Measurements from ENCODE around the gene NMUR2. TPM values are rescaled to one million over a fixed set of nuclear protein-coding genes. Genes with fewer than 3 reads are reported as not detected.

NMUR2 gene
- not detected for total RNA-seq

- no peaks in the 10 kb centered on the region for H3K36me3 Mint-ChIP-seq (ENCODE audit: low read depth)
- H3K4me1 Mint-ChIP-seq = peaks cover 2% of the 10 kb centered on the region
- CTCF ChIA-PET = no interaction called here
- H3K27ac Mint-ChIP-seq = no peak within 1 kb of the TSS
- no peak within 1 kb of the TSS for H3K4me3 Mint-ChIP-seq
- POLR2A ChIA-PET = no interaction called here
- H3K27me3 Mint-ChIP-seq = peaks cover under 1% of the 10 kb centered on the region
- DNase-seq = no peak
- H3K9me3 Mint-ChIP-seq = no peaks in the 10 kb centered on the region
Observed at GRCh38 chr5:152405145-152405544, at the start of gene NMUR2. TSS of gene NMUR2 (minus strand) at chr5:152405279. CDS start at chr5:152405113, 166 bp downstream.

GRCh38 chr5:152443935-152444334 is 38.9 kb upstream of the NMUR2 start:
- Mint-ChIP-seq H3K9me3 (no peaks in the 10 kb centered on the region), H3K4me3 (no peak overlapping the region), H3K27me3 (no peaks in the 10 kb centered on the region), H3K27ac (no peak overlapping the region), H3K36me3 (ENCODE audit: low read depth) (no peaks in the 10 kb centered on the region), H3K4me1 (no peaks in the 10 kb centered on the region)
- ChIA-PET CTCF (no interaction called here), POLR2A (no interaction called here)
- DNase-seq = no peak

GRCh38 chr5:152439791-152440190 is 34.7 kb upstream of the NMUR2 start:
- H3K36me3 Mint-ChIP-seq (ENCODE audit: low read depth) = no peaks in the 10 kb centered on the region
- ChIA-PET CTCF (no interaction called here), POLR2A (no interaction called here)
- no peaks in the 10 kb centered on the region for H3K4me1 Mint-ChIP-seq
- no peak overlapping the region for H3K27ac Mint-ChIP-seq
- no peaks in the 10 kb centered on the region for H3K9me3 Mint-ChIP-seq
- H3K4me3 Mint-ChIP-seq = no peak overlapping the region
- DNase-seq = no peak
- no peaks in the 10 kb centered on the region for H3K27me3 Mint-ChIP-seq

GRCh38 chr5:152437866-152438265 is 32.8 kb upstream of the NMUR2 start:
- H3K27me3 Mint-ChIP-seq = no peaks in the 10 kb centered on the region
- no peaks in the 10 kb centered on the region for H3K36me3 Mint-ChIP-seq (ENCODE audit: low read depth)
- no peaks in the 10 kb centered on the region for H3K4me1 Mint-ChIP-seq
- ChIA-PET CTCF (no interaction called here), POLR2A (no interaction called here)
- H3K9me3 Mint-ChIP-seq = no peaks in the 10 kb centered on the region
- H3K27ac Mint-ChIP-seq = no peak overlapping the region
- no peak for DNase-seq
- no peak overlapping the region for H3K4me3 Mint-ChIP-seq

- Mint-ChIP-seq H3K9me3 (no peaks in the 10 kb centered on the region), H3K4me3 (no peak overlapping the region)
- POLR2A ChIA-PET = no interaction called here
Observed at GRCh38 chr5:152427721-152428120, 22.6 kb upstream of the NMUR2 start.

GRCh38 chr5:152425083-152425482 is 20.0 kb upstream of the NMUR2 start:
- no peaks in the 10 kb centered on the region for H3K9me3 Mint-ChIP-seq
- H3K27ac Mint-ChIP-seq = no peak overlapping the region
- no peaks in the 10 kb centered on the region for H3K4me1 Mint-ChIP-seq
- POLR2A ChIA-PET = no interaction called here
- no peaks in the 10 kb centered on the region for H3K36me3 Mint-ChIP-seq (ENCODE audit: low read depth)
- no peaks in the 10 kb centered on the region for H3K27me3 Mint-ChIP-seq
- no peak for DNase-seq
- CTCF ChIA-PET = no interaction called here
- no peak overlapping the region for H3K4me3 Mint-ChIP-seq

More at GRCh38 chr5:152427721-152428120, 22.6 kb upstream of the NMUR2 start:
- CTCF ChIA-PET = interaction anchor here (0.5 kb wide), 1 partner anchor 575 kb away, joined by 3 read pairs; no protein-coding TSS in a partner anchor
- no peak for DNase-seq
- no peak overlapping the region for H3K27ac Mint-ChIP-seq
- no peaks in the 10 kb centered on the region for H3K27me3 Mint-ChIP-seq
- H3K4me1 Mint-ChIP-seq = no peaks in the 10 kb centered on the region
- no peaks in the 10 kb centered on the region for H3K36me3 Mint-ChIP-seq (ENCODE audit: low read depth)

- ChIA-PET CTCF (no interaction called here), POLR2A (no interaction called here)
- H3K4me1 Mint-ChIP-seq = no peaks in the 10 kb centered on the region
- DNase-seq = no peak
- H3K27ac Mint-ChIP-seq = no peak overlapping the region
- no peaks in the 10 kb centered on the region for H3K9me3 Mint-ChIP-seq
- H3K4me3 Mint-ChIP-seq = no peak overlapping the region
- H3K27me3 Mint-ChIP-seq = no peaks in the 10 kb centered on the region
- H3K36me3 Mint-ChIP-seq (ENCODE audit: low read depth) = no peaks in the 10 kb centered on the region
Observed at GRCh38 chr5:152424501-152424900, 19.4 kb upstream of the NMUR2 start.

GRCh38 chr5:152422081-152422480 is 17.0 kb upstream of the NMUR2 start:
- Mint-ChIP-seq H3K9me3 (no peaks in the 10 kb centered on the region), H3K27ac (no peak overlapping the region), H3K4me3 (no peak overlapping the region), H3K36me3 (ENCODE audit: low read depth) (no peaks in the 10 kb centered on the region), H3K4me1 (no peaks in the 10 kb centered on the region), H3K27me3 (no peaks in the 10 kb centered on the region)
- POLR2A ChIA-PET = no interaction called here
- CTCF ChIA-PET = no interaction called here
- DNase-seq = no peak

GRCh38 chr5:152412129-152412528 is 7.0 kb upstream of the NMUR2 start:
- ChIA-PET POLR2A (no interaction called here), CTCF (no interaction called here)
- H3K9me3 Mint-ChIP-seq = no peaks in the 10 kb centered on the region
- H3K27ac Mint-ChIP-seq = no peak overlapping the region
- no peak overlapping the region for H3K4me3 Mint-ChIP-seq
- H3K27me3 Mint-ChIP-seq = no peaks in the 10 kb centered on the region
- DNase-seq = no peak
- no peaks in the 10 kb centered on the region for H3K36me3 Mint-ChIP-seq (ENCODE audit: low read depth)
- H3K4me1 Mint-ChIP-seq = no peaks in the 10 kb centered on the region

- no peak overlapping the region for H3K27ac Mint-ChIP-seq
- H3K27me3 Mint-ChIP-seq = no peaks in the 10 kb centered on the region
- H3K9me3 Mint-ChIP-seq = no peaks in the 10 kb centered on the region
- ChIA-PET POLR2A (interaction anchor here (0.6 kb wide), 1 partner anchor 717 kb away, joined by 3 read pairs; no protein-coding TSS in a partner anchor), CTCF (no interaction called here)
- peaks cover 2% of the 10 kb centered on the region for H3K4me1 Mint-ChIP-seq
- no peak for DNase-seq
- H3K36me3 Mint-ChIP-seq (ENCODE audit: low read depth) = no peaks in the 10 kb centered on the region
- H3K4me3 Mint-ChIP-seq = no peak overlapping the region
Observed at GRCh38 chr5:152406082-152406481, 1.0 kb upstream of the NMUR2 start.

GRCh38 chr5:152404494-152404893 is 585 bp downstream of the NMUR2 start:
- H3K4me1 Mint-ChIP-seq = peaks cover 2% of the 10 kb centered on the region
- H3K4me3 Mint-ChIP-seq = no peak overlapping the region
- peaks cover 3% of the 10 kb centered on the region for H3K27me3 Mint-ChIP-seq
- ChIA-PET CTCF (no interaction called here), POLR2A (no interaction called here)
- no peak overlapping the region for H3K27ac Mint-ChIP-seq
- DNase-seq = no peak
- no peaks in the 10 kb centered on the region for H3K36me3 Mint-ChIP-seq (ENCODE audit: low read depth)
- H3K9me3 Mint-ChIP-seq = no peaks in the 10 kb centered on the region

GRCh38 chr5:152403046-152403445 is 2.0 kb downstream of the NMUR2 start:
- no peak overlapping the region for H3K4me3 Mint-ChIP-seq
- H3K27me3 Mint-ChIP-seq = peaks cover 7% of the 10 kb centered on the region
- CTCF ChIA-PET = no interaction called here
- POLR2A ChIA-PET = no interaction called here
- H3K4me1 Mint-ChIP-seq = peaks cover 2% of the 10 kb centered on the region
- H3K36me3 Mint-ChIP-seq (ENCODE audit: low read depth) = no peaks in the 10 kb centered on the region
- H3K27ac Mint-ChIP-seq = no peak overlapping the region
- no peaks in the 10 kb centered on the region for H3K9me3 Mint-ChIP-seq
- DNase-seq = no peak

GRCh38 chr5:152400846-152401245 is 4.2 kb downstream of the NMUR2 start:
- no peaks in the 10 kb centered on the region for H3K36me3 Mint-ChIP-seq (ENCODE audit: low read depth)
- H3K27me3 Mint-ChIP-seq = peaks cover 7% of the 10 kb centered on the region
- H3K27ac Mint-ChIP-seq = no peak overlapping the region
- H3K4me3 Mint-ChIP-seq = no peak overlapping the region
- POLR2A ChIA-PET = no interaction called here
- H3K9me3 Mint-ChIP-seq = no peaks in the 10 kb centered on the region
- peaks cover 4% of the 10 kb centered on the region for H3K4me1 Mint-ChIP-seq
- DNase-seq = no peak
- CTCF ChIA-PET = no interaction called here

GRCh38 chr5:152397581-152397980 is 7.5 kb downstream of the NMUR2 start:
- no peak for DNase-seq
- CTCF ChIA-PET = no interaction called here
- Mint-ChIP-seq H3K4me1 (peaks cover 2% of the 10 kb centered on the region), H3K4me3 (no peak overlapping the region), H3K27ac (peak overlapping the region; percentile 26), H3K36me3 (ENCODE audit: low read depth) (no peaks in the 10 kb centered on the region), H3K27me3 (peaks cover 7% of the 10 kb centered on the region), H3K9me3 (no peaks in the 10 kb centered on the region)
- POLR2A ChIA-PET = no interaction called here

- ChIA-PET POLR2A (no interaction called here), CTCF (no interaction called here)
- no peaks in the 10 kb centered on the region for H3K36me3 Mint-ChIP-seq (ENCODE audit: low read depth)
- no peak overlapping the region for H3K4me3 Mint-ChIP-seq
- H3K4me1 Mint-ChIP-seq = peaks cover 2% of the 10 kb centered on the region
- H3K9me3 Mint-ChIP-seq = no peaks in the 10 kb centered on the region
- no peaks in the 10 kb centered on the region for H3K27me3 Mint-ChIP-seq
- DNase-seq = no peak
- no peak overlapping the region for H3K27ac Mint-ChIP-seq
Observed at GRCh38 chr5:152393441-152393840, 11.6 kb downstream of the NMUR2 start.
